HepG2 (cell line): ENCODE data around the gene MIDN. TPM values are rescaled to one million over a fixed set of nuclear protein-coding genes. Genes with fewer than 3 reads are reported as not detected.
A peak's percentile ranks its signal among the peaks of the same experiment; 100 is the strongest.

Experiments
- ATF2 ChIP-seq: sonication (generic); formaldehyde crosslinking; IDR thresholded peaks from 2 replicates; pipeline ENCODE4 v1.4.0; 2020; ENCODE audit warnings: missing genetic modification reagents
- ATF7-NPFF ChIP-seq: sonication (generic); formaldehyde crosslinking; IDR thresholded peaks from 2 replicates; pipeline ENCODE4 v1.8.1; 2023; ENCODE audit warnings: mild to moderate bottlenecking, low read depth, missing genetic modification reagents, moderate library complexity
- HNRNPLL ChIP-seq: fragments of 200-400 bp; formaldehyde crosslinking; IDR thresholded peaks from 2 replicates; pipeline ENCODE4 v1.6.1; 2017; ENCODE audit warnings: mild to moderate bottlenecking, low read depth, low read length; ENCODE audit not compliant: poor library complexity, severe bottlenecking
- KLF15 ChIP-seq: sonication (generic); formaldehyde crosslinking; IDR thresholded peaks from 2 replicates; pipeline ENCODE4 v1.8.1; 2023; ENCODE audit warnings: borderline replicate concordance, mild to moderate bottlenecking, inconsistent platforms, missing genetic modification reagents, mixed read lengths
- MYC ChIP-seq: sonication (generic); formaldehyde crosslinking; IDR thresholded peaks from 2 replicates; pipeline ENCODE4 v1.9.0; 2021; ENCODE audit warnings: missing genetic modification reagents, borderline replicate concordance
- NCOA1 ChIP-seq: sonication (generic); formaldehyde crosslinking; IDR thresholded peaks from 2 replicates; pipeline ENCODE4 v1.9.0; 2021; ENCODE audit warnings: missing genetic modification reagents
- NFYC ChIP-seq: IDR thresholded peaks from 2 replicates; pipeline ENCODE4 v1.6.1; 2016; ENCODE audit warnings: missing genetic modification reagents, missing compliant biosample characterization
- NKX3-1 ChIP-seq: sonication (generic); formaldehyde crosslinking; IDR thresholded peaks from 2 replicates; pipeline ENCODE4 v1.5.0; 2020; ENCODE audit warnings: missing genetic modification reagents
- PAF1 ChIP-seq: IDR thresholded peaks from 2 replicates; pipeline ENCODE4 v1.6.1; 2016; ENCODE audit warnings: missing genetic modification reagents, missing compliant biosample characterization
- ZFP82 ChIP-seq: sonication (generic); formaldehyde crosslinking; IDR thresholded peaks from 2 replicates; pipeline ENCODE4 v1.5.1; 2020; ENCODE audit warnings: mild to moderate bottlenecking, missing genetic modification reagents, borderline replicate concordance
- ZNF317 ChIP-seq: sonication (generic); formaldehyde crosslinking; IDR thresholded peaks from 2 replicates; pipeline ENCODE4 v1.5.0; 2020; ENCODE audit warnings: mild to moderate bottlenecking, missing genetic modification reagents
- ZSCAN12 ChIP-seq: sonication (generic); formaldehyde crosslinking; IDR thresholded peaks from 2 replicates; pipeline ENCODE4 v1.9.0; 2021; ENCODE audit warnings: mild to moderate bottlenecking, missing genetic modification reagents
- polyA plus RNA-seq, 8 experiments: library from polyadenylated mRNA; depleted of rRNA in 3 of 8; stranded (reverse) in 7 of 8; unstranded in 1 of 8; fragments of >200 nt; fragmentation: Illumina TruSeq in 4 of 8; extraction: Trizol in 4 of 8; gene quantifications; 2 replicates each; pipeline versions ENCODE4 v1.2.1 to v1.2.3, GENCODE V29; 2011 to 2016; ENCODE audit warnings: low read depth in 4 of 8, missing spikeins in 1 of 8, mixed read lengths in 1 of 8; ENCODE audit not compliant: insufficient read depth in 1 of 8
- total RNA-seq, 5 experiments: library from RNA; depleted of rRNA; stranded (reverse); fragments of >200 nt; fragmentation: Illumina TruSeq; extraction: Trizol; gene quantifications; 2 replicates each; pipeline ENCODE4 v1.2.3, GENCODE V29; 2016; ENCODE audit warnings: low read depth in 1 of 5
- TF ChIP-seq, protein P1 (sequence below): sonication (generic); formaldehyde crosslinking; IDR thresholded peaks from 2 replicates; pipeline ENCODE4 v1.8.1; 2023; ENCODE audit warnings: mild to moderate bottlenecking, inconsistent platforms, moderate library complexity, missing genetic modification reagents, borderline replicate concordance
- TF ChIP-seq, protein P2 (sequence below): sonication (generic); formaldehyde crosslinking; IDR thresholded peaks from 2 replicates; pipeline ENCODE4 v1.4.0; 2020; ENCODE audit warnings: mild to moderate bottlenecking, low read depth, missing genetic modification reagents
- TF ChIP-seq, protein P3 (sequence below): sonication (generic); formaldehyde crosslinking; IDR thresholded peaks from 2 replicates; pipeline ENCODE4 v1.4.0; 2020; ENCODE audit warnings: missing genetic modification reagents, borderline replicate concordance
- TF ChIP-seq, protein P4 (sequence below): sonication (generic); formaldehyde crosslinking; IDR thresholded peaks from 2 replicates; pipeline ENCODE4 v1.8.0; 2022; ENCODE audit warnings: low read depth, missing genetic modification reagents

MIDN gene
- total and polyA plus RNA-seq, 2 of the 13 experiments (the other 11 are each of a cell fraction or from before 2014, with no cell fraction given): 8.4 to 18.0 TPM

- TF ChIP-seq PAF1 (peak; percentile 85), ZNF317 (CRISPR knock-in tag) (peak; percentile 24; the same call in 1 of the 2 replicates), NCOA1 (CRISPR knock-in tag) (no peak), KLF15 (no peak), HNRNPLL (peak; percentile 45), ATF2 (CRISPR knock-in tag) (0 out of 2 replicates have a peak, but pooled peaks have one; percentile 4), NFYC (CRISPR knock-in tag) (peak; percentile 91), NKX3-1 (peak; percentile 31; the same call in 1 of the 2 replicates), MYC (CRISPR knock-in tag) (peak; percentile 87), ZSCAN12 (CRISPR knock-in tag) (peak; percentile 7; the same call in 1 of the 2 replicates), ZFP82 (CRISPR knock-in tag) (peak; percentile 90; the same call in 1 of the 2 replicates), ATF7-NPFF (CRISPR knock-in tag) (peak; percentile 94; the same call in 1 of the 2 replicates)
- TF ChIP-seq, protein P1, sequence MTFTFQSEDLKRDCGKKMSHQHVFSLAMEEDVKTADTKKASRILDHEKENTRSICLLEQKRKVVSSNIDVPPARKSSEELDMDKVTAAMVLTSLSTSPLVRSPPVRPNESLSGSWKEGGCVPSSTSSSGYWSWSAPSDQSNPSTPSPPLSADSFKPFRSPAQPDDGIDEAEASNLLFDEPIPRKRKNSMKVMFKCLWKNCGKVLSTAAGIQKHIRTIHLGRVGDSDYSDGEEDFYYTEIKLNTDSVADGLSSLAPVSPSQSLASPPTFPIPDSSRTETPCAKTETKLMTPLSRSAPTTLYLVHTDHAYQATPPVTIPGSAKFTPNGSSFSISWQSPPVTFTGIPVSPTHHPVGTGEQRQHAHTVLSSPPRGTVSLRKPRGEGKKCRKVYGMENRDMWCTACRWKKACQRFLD (CRISPR knock-in tag): no peak
- TF ChIP-seq, protein P2, sequence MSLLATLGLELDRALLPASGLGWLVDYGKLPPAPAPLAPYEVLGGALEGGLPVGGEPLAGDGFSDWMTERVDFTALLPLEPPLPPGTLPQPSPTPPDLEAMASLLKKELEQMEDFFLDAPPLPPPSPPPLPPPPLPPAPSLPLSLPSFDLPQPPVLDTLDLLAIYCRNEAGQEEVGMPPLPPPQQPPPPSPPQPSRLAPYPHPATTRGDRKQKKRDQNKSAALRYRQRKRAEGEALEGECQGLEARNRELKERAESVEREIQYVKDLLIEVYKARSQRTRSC (CRISPR knock-in tag): no peak; the same call in 1 of the 2 replicates
- TF ChIP-seq, protein P3, sequence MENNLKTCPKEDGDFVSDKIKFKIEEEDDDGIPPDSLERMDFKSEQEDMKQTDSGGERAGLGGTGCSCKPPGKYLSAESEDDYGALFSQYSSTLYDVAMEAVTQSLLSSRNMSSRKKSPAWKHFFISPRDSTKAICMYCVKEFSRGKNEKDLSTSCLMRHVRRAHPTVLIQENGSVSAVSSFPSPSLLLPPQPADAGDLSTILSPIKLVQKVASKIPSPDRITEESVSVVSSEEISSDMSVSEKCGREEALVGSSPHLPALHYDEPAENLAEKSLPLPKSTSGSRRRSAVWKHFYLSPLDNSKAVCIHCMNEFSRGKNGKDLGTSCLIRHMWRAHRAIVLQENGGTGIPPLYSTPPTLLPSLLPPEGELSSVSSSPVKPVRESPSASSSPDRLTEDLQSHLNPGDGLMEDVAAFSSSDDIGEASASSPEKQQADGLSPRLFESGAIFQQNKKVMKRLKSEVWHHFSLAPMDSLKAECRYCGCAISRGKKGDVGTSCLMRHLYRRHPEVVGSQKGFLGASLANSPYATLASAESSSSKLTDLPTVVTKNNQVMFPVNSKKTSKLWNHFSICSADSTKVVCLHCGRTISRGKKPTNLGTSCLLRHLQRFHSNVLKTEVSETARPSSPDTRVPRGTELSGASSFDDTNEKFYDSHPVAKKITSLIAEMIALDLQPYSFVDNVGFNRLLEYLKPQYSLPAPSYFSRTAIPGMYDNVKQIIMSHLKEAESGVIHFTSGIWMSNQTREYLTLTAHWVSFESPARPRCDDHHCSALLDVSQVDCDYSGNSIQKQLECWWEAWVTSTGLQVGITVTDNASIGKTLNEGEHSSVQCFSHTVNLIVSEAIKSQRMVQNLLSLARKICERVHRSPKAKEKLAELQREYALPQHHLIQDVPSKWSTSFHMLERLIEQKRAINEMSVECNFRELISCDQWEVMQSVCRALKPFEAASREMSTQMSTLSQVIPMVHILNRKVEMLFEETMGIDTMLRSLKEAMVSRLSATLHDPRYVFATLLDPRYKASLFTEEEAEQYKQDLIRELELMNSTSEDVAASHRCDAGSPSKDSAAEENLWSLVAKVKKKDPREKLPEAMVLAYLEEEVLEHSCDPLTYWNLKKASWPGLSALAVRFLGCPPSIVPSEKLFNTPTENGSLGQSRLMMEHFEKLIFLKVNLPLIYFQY (CRISPR knock-in tag): no peak
- TF ChIP-seq, protein P4, sequence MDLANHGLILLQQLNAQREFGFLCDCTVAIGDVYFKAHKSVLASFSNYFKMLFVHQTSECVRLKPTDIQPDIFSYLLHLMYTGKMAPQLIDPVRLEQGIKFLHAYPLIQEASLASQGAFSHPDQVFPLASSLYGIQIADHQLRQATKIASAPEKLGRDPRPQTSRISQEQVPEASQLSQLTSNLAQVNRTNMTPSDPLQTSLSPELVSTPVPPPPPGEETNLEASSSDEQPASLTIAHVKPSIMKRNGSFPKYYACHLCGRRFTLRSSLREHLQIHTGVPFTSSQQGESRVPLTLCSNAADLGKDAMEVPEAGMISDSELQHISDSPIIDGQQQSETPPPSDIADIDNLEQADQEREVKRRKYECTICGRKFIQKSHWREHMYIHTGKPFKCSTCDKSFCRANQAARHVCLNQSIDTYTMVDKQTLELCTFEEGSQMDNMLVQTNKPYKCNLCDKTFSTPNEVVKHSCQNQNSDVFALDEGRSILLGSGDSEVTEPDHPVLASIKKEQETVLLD (CRISPR knock-in tag): peak; percentile 96
These were observed 27.0 kb downstream of the MIDN start, which contains the start of gene FAM174C (continued) for GRCh38 chr19:1275260-1275975.
